ENCODE results near the gene FBLN1. TPM values are rescaled to one million over a fixed set of nuclear protein-coding genes. Genes with fewer than 3 reads are reported as not detected.

Gene FBLN1
- total RNA-seq, 1 experiment from 2014 or later, result 183 TPM

DNA sequence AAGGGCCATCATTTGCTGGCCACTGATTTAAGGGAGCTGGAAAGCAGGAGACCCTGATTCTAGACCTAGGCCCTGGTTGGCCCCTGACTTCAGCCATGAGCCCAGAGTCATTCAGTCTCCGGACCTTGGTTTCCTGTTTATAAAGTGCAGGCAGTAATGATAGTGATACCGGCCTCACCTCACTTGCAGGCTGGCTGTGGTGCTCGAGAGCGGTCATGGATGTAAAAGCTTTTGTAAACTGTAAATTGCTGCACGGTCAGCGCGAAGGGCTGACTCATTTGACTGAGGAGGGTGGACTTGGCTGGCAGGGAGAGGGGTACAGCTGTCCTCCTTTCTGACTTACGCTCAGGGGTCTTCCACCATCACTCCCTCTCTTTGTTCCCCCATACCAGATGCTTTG is 37.4 kb downstream of the FBLN1 start:
- no peak for ATAC-seq
- TF ChIP-seq ZNF671 (CRISPR knock-in tag; IDR thresholded peaks at IDR 0.05) (no peak), NR3C1 (CRISPR knock-in tag; conservative IDR thresholded peaks at IDR 0.05; ENCODE audit: low read depth) (no peak), NFYB (CRISPR knock-in tag; conservative IDR thresholded peaks at IDR 0.05; ENCODE audit: low read depth) (no peak), KAT7 (CRISPR knock-in tag; IDR thresholded peaks at IDR 0.05; ENCODE audit: borderline replicate concordance) (no peak), OVOL2 (CRISPR knock-in tag; IDR thresholded peaks at IDR 0.05; ENCODE audit: borderline replicate concordance) (no peak), MXD4 (CRISPR knock-in tag; IDR thresholded peaks at IDR 0.05; ENCODE audit: borderline replicate concordance) (no peak), CBFB (CRISPR knock-in tag; IDR thresholded peaks at IDR 0.05; ENCODE audit: low read depth) (no peak), ATF1 (CRISPR knock-in tag; IDR thresholded peaks at IDR 0.05) (no peak), ZNF263 (CRISPR knock-in tag; IDR thresholded peaks at IDR 0.05; ENCODE audit: low read depth) (no peak), EMX1 (CRISPR knock-in tag; IDR thresholded peaks at IDR 0.05) (no peak), SP1 (CRISPR knock-in tag; conservative IDR thresholded peaks at IDR 0.05) (no peak), JUN (CRISPR knock-in tag; IDR thresholded peaks at IDR 0.05) (no peak)
- TF ChIP-seq, protein P1, sequence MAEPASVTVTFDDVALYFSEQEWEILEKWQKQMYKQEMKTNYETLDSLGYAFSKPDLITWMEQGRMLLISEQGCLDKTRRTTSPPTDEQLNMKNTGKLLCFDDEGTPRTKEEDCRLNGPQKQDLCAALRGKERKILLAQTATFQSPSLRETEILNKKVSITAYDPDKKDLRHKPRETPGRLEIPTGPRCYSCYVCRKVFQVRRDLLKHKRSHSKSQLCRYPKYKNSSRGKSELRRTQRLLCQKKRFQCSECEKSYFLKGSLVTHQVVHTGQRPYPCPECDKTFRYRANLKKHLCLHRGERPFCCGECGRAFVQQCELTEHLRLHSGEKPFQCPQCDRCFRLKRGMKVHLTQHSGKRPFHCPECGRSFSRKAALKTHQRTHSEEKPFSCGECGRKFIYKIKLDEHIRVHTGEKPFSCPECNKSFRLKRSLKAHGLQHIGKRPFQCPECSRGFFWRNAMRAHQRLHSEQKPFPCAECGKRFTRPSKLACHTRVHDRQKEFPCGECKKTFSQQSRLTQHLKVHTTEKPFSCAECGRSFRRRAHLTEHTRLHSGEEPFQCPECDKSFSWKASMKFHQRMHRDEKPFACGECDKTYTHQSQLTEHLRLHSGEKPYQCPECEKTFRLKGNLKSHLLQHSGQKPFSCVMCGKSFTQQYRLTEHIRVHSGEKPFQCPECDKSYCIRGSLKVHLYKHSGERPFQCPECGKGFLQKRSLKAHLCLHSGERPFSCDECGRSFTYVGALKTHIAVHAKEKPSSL (CRISPR knock-in tag; conservative IDR thresholded peaks at IDR 0.05), result no peak
- TF ChIP-seq, protein P2, sequence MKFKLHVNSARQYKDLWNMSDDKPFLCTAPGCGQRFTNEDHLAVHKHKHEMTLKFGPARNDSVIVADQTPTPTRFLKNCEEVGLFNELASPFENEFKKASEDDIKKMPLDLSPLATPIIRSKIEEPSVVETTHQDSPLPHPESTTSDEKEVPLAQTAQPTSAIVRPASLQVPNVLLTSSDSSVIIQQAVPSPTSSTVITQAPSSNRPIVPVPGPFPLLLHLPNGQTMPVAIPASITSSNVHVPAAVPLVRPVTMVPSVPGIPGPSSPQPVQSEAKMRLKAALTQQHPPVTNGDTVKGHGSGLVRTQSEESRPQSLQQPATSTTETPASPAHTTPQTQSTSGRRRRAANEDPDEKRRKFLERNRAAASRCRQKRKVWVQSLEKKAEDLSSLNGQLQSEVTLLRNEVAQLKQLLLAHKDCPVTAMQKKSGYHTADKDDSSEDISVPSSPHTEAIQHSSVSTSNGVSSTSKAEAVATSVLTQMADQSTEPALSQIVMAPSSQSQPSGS (CRISPR knock-in tag; IDR thresholded peaks at IDR 0.05; ENCODE audit: borderline replicate concordance, low read depth), result no peak
- ChIA-PET CTCF (interaction anchor here (0.9 kb wide), 1 partner anchor 12 kb away, joined by 3 read pairs; no protein-coding TSS in a partner anchor), POLR2A (no interaction called here)
- DNase-seq (ENCODE audit: low spot score), result no peak
- Mint-ChIP-seq H3K9me3 (no peaks in the 10 kb centered on the region), H3K4me3 (no peak overlapping the region), H3K27me3 (ENCODE audit: low read depth) (no peaks in the 10 kb centered on the region), H3K27ac (0 out of 2 replicates have a peak overlapping the region, but pooled peaks have one; percentile 5), H3K4me1 (peaks cover 7% of the 10 kb centered on the region), H3K36me3 (peaks cover 45% of the 10 kb centered on the region)

DNA sequence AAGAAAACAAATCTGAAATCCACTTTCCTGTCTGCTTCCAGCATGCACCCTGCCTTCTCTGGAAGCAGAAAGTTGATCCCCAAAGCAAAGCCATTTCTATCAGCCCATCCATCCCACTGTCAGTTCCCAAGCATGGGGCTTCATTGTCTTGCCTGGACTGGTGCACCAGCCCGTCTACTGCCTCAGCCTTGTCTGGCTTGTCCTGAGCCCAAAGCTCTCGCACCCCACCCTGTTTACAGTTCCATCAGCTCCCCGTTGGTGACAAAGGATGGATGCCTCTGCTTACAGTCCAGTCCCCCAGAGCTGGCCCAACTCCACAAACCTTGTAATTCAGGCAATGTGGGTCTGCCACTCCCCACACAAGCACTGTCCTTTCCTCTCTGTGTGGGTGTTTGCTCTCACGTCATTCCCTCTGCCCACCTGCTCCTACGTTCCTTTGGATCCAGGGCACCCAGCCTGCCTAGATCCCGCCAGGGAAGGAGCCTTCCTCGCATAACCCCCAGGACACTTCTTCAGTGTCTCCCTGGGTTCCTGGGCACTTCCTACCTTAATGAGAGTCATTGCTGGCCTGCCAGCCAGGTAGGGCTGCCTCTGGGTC is 38.8 kb downstream of the FBLN1 start:
- ChIA-PET POLR2A (no interaction called here), CTCF (no interaction called here)
- Mint-ChIP-seq H3K4me1 (peaks cover 7% of the 10 kb centered on the region), H3K36me3 (peaks cover 46% of the 10 kb centered on the region), H3K9me3 (no peaks in the 10 kb centered on the region), H3K27ac (no peak overlapping the region), H3K27me3 (ENCODE audit: low read depth) (no peaks in the 10 kb centered on the region), H3K4me3 (no peak overlapping the region)
- ATAC-seq (no peak), DNase-seq (ENCODE audit: low spot score) (no peak)
- TF ChIP-seq SOX15 (CRISPR knock-in tag; IDR thresholded peaks at IDR 0.05), result no peak
- TF ChIP-seq, protein P3, sequence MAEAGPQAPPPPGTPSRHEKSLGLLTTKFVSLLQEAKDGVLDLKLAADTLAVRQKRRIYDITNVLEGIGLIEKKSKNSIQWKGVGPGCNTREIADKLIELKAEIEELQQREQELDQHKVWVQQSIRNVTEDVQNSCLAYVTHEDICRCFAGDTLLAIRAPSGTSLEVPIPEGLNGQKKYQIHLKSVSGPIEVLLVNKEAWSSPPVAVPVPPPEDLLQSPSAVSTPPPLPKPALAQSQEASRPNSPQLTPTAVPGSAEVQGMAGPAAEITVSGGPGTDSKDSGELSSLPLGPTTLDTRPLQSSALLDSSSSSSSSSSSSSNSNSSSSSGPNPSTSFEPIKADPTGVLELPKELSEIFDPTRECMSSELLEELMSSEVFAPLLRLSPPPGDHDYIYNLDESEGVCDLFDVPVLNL (CRISPR knock-in tag; IDR thresholded peaks at IDR 0.05; ENCODE audit: borderline replicate concordance, low read depth), result no peak
- no peak for TF ChIP-seq ATF1 (CRISPR knock-in tag; IDR thresholded peaks at IDR 0.05)
- TF ChIP-seq ZNF232 (CRISPR knock-in tag; IDR thresholded peaks at IDR 0.05), result no peak
- TF ChIP-seq KAT7 (CRISPR knock-in tag; IDR thresholded peaks at IDR 0.05; ENCODE audit: borderline replicate concordance), result no peak
- TF ChIP-seq CREM (CRISPR knock-in tag; IDR thresholded peaks at IDR 0.05), result no peak
- TF ChIP-seq ZNF138 (CRISPR knock-in tag; conservative IDR thresholded peaks at IDR 0.05), result no peak
- TF ChIP-seq ZNF219 (CRISPR knock-in tag; IDR thresholded peaks at IDR 0.05; ENCODE audit: borderline replicate concordance), result no peak
- no peak for TF ChIP-seq FOXJ3 (CRISPR knock-in tag; IDR thresholded peaks at IDR 0.05; ENCODE audit: borderline replicate concordance)
- TF ChIP-seq, protein P2 (CRISPR knock-in tag; IDR thresholded peaks at IDR 0.05; ENCODE audit: borderline replicate concordance, low read depth), result no peak
- no peak for TF ChIP-seq JAZF1 (CRISPR knock-in tag; IDR thresholded peaks at IDR 0.05)
- TF ChIP-seq, protein P4, sequence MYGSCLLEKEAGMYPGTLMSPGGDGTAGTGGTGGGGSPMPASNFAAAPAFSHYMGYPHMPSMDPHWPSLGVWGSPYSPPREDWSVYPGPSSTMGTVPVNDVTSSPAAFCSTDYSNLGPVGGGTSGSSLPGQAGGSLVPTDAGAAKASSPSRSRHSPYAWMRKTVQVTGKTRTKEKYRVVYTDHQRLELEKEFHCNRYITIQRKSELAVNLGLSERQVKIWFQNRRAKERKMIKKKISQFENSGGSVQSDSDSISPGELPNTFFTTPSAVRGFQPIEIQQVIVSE (CRISPR knock-in tag; IDR thresholded peaks at IDR 0.05; ENCODE audit: borderline replicate concordance), result no peak
- TF ChIP-seq, protein P1 (CRISPR knock-in tag; conservative IDR thresholded peaks at IDR 0.05), result no peak
- TF ChIP-seq, protein P5, sequence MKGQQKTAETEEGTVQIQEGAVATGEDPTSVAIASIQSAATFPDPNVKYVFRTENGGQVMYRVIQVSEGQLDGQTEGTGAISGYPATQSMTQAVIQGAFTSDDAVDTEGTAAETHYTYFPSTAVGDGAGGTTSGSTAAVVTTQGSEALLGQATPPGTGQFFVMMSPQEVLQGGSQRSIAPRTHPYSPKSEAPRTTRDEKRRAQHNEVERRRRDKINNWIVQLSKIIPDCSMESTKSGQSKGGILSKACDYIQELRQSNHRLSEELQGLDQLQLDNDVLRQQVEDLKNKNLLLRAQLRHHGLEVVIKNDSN (CRISPR knock-in tag; IDR thresholded peaks at IDR 0.05), result no peak
